Fibroblast of skin of left biceps (primary cell): ENCODE results near the gene CPNE2.
A peak's percentile ranks its signal among the peaks of the same experiment; 100 is the strongest.

Source experiments
- DNase-seq, 2 experiments: peaks; one replicate each; pipeline ENCODE4 v3.0.0-alpha.2; 2013; ENCODE audit warnings: low read depth in 2 of 2

Gene CPNE2

GRCh38 chr16:57192720-57193486 lies 100.5 kb downstream of the CPNE2 start:
- DNase-seq: peak in 1 of 2 experiments; percentile 40

- DNase-seq: peak; percentile 72 to 77
These were observed 102.1 kb downstream of the CPNE2 start for GRCh38 chr16:57194512-57194911.

DNA sequence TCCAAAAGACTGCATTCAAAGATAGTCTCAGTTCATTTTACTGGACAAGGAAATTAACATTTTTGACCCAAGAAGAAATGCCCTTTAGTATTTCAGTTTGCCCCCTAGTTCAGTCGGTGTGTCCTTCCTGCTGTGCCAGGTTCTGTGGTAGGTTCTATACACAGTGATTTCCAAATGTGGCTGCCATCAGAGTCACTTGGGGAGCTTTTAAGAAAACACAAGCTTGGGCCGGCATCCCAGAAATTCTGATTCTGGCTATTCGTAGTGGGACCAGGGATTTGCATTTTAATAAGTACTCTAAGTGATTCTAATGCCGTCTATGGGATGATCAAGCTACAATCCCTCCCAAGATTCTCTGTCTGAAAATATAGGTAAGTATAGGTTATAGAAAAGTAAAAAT lies 103.9 kb downstream of the CPNE2 start:
- DNase-seq: no peak

GRCh38 chr16:57196753-57197152 lies 104.4 kb downstream of the CPNE2 start:
- DNase-seq: no peak
